ENCODE results near the gene SORT1.

Gene SORT1

GRCh38 chr1:109392788-109393616 lies 4.7 kb downstream of the SORT1 start:
- no peak for DNase-seq (ENCODE audit: low spot score)
- in situ Hi-C loops (cut with MboI; ENCODE audit: low pct_unique_long_range_greater_than_20kb, low sequenced_read_pairs, unreplicated experiment) = no loop called here
- no peak for TF ChIP-seq CTCF (IDR thresholded peaks at IDR 0.05; ENCODE audit: extremely low read depth, insufficient read depth, missing control alignments)

GRCh38 chr1:109392037-109392787 lies 5.5 kb downstream of the SORT1 start:
- in situ Hi-C loops (cut with MboI; ENCODE audit: low pct_unique_long_range_greater_than_20kb, low sequenced_read_pairs, unreplicated experiment) = no loop called here
- DNase-seq (ENCODE audit: low spot score) = no peak
- TF ChIP-seq CTCF (IDR thresholded peaks at IDR 0.05; ENCODE audit: extremely low read depth, insufficient read depth, missing control alignments) = no peak

- in situ Hi-C loops (cut with MboI; ENCODE audit: low pct_unique_long_range_greater_than_20kb, low sequenced_read_pairs, unreplicated experiment) = no loop called here
- DNase-seq (ENCODE audit: low spot score) = peak; percentile 70
- no peak for TF ChIP-seq CTCF (IDR thresholded peaks at IDR 0.05; ENCODE audit: extremely low read depth, insufficient read depth, missing control alignments)
Measured at GRCh38 chr1:109391626-109392025, 6.1 kb downstream of the SORT1 start.

- no peak for DNase-seq (ENCODE audit: low spot score)
- in situ Hi-C loops (cut with MboI; ENCODE audit: low pct_unique_long_range_greater_than_20kb, low sequenced_read_pairs, unreplicated experiment) = no loop called here
- no peak for TF ChIP-seq CTCF (IDR thresholded peaks at IDR 0.05; ENCODE audit: extremely low read depth, insufficient read depth, missing control alignments)
Measured at GRCh38 chr1:109391157-109391556, 6.6 kb downstream of the SORT1 start.

GRCh38 chr1:109389638-109390341 lies 7.9 kb downstream of the SORT1 start:
- DNase-seq (ENCODE audit: low spot score) = no peak
- no peak for TF ChIP-seq CTCF (IDR thresholded peaks at IDR 0.05; ENCODE audit: extremely low read depth, insufficient read depth, missing control alignments)
- in situ Hi-C loops (cut with MboI; ENCODE audit: low pct_unique_long_range_greater_than_20kb, low sequenced_read_pairs, unreplicated experiment) = no loop called here

GRCh38 chr1:109388884-109389637 lies 8.7 kb downstream of the SORT1 start:
- DNase-seq (ENCODE audit: low spot score) = no peak
- in situ Hi-C loops (cut with MboI; ENCODE audit: low pct_unique_long_range_greater_than_20kb, low sequenced_read_pairs, unreplicated experiment) = no loop called here
- TF ChIP-seq CTCF (IDR thresholded peaks at IDR 0.05; ENCODE audit: extremely low read depth, insufficient read depth, missing control alignments) = no peak
